ENCODE data around the gene AK1. TPM values are rescaled to one million over a fixed set of nuclear protein-coding genes. Genes with fewer than 3 reads are reported as not detected.
A peak's percentile ranks its signal among the peaks of the same experiment; 100 is the strongest.

AK1 gene
- total and polyA plus RNA-seq, 2 of the 13 experiments (the other 11 are each of a cell fraction or from before 2014, with no cell fraction given) = 19.1 to 32.8 TPM

DNA sequence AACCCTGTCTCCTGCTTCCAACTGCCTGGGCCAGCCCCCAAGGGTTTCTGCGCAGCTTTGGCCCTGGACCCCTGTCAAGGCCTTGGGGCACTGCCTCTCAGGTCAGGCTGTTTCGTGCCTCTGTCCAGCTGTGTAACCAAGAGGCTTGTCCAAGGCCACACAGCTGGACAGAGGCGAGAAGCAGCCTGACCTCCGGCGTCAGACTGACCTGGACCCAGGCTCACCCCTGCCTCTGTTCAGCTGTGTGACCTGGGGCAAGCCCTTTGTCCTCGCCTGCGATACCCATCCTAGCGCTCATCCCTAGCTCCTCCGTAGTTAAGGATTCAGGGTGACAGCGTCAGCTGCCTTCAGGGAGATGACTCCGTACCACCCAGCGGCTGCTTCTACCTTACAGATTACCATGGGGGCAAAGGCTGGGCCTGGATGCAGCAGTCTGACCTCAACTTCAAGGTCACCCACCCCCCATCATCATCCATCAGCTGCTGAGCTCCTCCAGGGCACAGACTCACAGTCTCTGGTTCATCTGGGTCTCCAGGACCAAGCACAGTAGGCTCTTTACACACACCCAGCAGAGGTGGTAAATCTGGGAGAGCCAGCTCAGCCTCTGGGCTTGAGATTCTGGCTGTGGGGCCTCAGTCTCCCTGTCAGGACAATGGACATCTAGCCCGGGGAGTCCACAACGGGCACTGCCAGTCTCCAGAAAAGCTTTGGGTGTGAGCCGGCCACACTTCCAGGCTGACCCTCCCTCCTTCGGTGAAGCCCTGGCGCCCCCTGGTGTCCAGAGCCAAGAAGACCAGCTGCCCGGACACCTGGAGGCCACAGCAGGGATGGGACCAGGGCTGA lies 7.9 kb downstream of the AK1 start (continued):
- TF ChIP-seq, protein P1, sequence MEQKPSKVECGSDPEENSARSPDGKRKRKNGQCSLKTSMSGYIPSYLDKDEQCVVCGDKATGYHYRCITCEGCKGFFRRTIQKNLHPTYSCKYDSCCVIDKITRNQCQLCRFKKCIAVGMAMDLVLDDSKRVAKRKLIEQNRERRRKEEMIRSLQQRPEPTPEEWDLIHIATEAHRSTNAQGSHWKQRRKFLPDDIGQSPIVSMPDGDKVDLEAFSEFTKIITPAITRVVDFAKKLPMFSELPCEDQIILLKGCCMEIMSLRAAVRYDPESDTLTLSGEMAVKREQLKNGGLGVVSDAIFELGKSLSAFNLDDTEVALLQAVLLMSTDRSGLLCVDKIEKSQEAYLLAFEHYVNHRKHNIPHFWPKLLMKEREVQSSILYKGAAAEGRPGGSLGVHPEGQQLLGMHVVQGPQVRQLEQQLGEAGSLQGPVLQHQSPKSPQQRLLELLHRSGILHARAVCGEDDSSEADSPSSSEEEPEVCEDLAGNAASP (CRISPR knock-in tag; IDR thresholded peaks at IDR 0.05; ENCODE audit: borderline replicate concordance) = no peak; the same call in 1 of the 2 replicates
- TF ChIP-seq KLF13 (CRISPR knock-in tag; IDR thresholded peaks at IDR 0.05) (no peak), ZNF558 (CRISPR knock-in tag; IDR thresholded peaks at IDR 0.05; ENCODE audit: borderline replicate concordance) (no peak), ZNF225 (CRISPR knock-in tag; IDR thresholded peaks at IDR 0.05) (no peak), ZKSCAN8 (CRISPR knock-in tag; IDR thresholded peaks at IDR 0.05; ENCODE audit: borderline replicate concordance) (no peak), ZNF782 (CRISPR knock-in tag; IDR thresholded peaks at IDR 0.05; ENCODE audit: borderline replicate concordance) (no peak), ZFP90 (CRISPR knock-in tag; IDR thresholded peaks at IDR 0.05; ENCODE audit: borderline replicate concordance) (no peak), ZNF567 (CRISPR knock-in tag; IDR thresholded peaks at IDR 0.05; ENCODE audit: borderline replicate concordance) (no peak), NFKBIZ (CRISPR knock-in tag; IDR thresholded peaks at IDR 0.05) (no peak), ZNF550 (CRISPR knock-in tag; IDR thresholded peaks at IDR 0.05; ENCODE audit: borderline replicate concordance) (no peak), CC2D1A (CRISPR knock-in tag; IDR thresholded peaks at IDR 0.05) (no peak), ZFAT (CRISPR knock-in tag; conservative IDR thresholded peaks at IDR 0.05) (no peak), ZBTB3 (CRISPR knock-in tag; IDR thresholded peaks at IDR 0.05; ENCODE audit: borderline replicate concordance, low read depth) (no peak), FOXO1 (CRISPR knock-in tag; IDR thresholded peaks at IDR 0.05) (no peak)
- TF ChIP-seq, protein P2, sequence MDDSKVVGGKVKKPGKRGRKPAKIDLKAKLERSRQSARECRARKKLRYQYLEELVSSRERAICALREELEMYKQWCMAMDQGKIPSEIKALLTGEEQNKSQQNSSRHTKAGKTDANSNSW (CRISPR knock-in tag; IDR thresholded peaks at IDR 0.05; ENCODE audit: borderline replicate concordance) = no peak
- TF ChIP-seq, protein P3, sequence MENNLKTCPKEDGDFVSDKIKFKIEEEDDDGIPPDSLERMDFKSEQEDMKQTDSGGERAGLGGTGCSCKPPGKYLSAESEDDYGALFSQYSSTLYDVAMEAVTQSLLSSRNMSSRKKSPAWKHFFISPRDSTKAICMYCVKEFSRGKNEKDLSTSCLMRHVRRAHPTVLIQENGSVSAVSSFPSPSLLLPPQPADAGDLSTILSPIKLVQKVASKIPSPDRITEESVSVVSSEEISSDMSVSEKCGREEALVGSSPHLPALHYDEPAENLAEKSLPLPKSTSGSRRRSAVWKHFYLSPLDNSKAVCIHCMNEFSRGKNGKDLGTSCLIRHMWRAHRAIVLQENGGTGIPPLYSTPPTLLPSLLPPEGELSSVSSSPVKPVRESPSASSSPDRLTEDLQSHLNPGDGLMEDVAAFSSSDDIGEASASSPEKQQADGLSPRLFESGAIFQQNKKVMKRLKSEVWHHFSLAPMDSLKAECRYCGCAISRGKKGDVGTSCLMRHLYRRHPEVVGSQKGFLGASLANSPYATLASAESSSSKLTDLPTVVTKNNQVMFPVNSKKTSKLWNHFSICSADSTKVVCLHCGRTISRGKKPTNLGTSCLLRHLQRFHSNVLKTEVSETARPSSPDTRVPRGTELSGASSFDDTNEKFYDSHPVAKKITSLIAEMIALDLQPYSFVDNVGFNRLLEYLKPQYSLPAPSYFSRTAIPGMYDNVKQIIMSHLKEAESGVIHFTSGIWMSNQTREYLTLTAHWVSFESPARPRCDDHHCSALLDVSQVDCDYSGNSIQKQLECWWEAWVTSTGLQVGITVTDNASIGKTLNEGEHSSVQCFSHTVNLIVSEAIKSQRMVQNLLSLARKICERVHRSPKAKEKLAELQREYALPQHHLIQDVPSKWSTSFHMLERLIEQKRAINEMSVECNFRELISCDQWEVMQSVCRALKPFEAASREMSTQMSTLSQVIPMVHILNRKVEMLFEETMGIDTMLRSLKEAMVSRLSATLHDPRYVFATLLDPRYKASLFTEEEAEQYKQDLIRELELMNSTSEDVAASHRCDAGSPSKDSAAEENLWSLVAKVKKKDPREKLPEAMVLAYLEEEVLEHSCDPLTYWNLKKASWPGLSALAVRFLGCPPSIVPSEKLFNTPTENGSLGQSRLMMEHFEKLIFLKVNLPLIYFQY (CRISPR knock-in tag; IDR thresholded peaks at IDR 0.05; ENCODE audit: borderline replicate concordance) = 0 out of 2 replicates have a peak, but pooled peaks have one; percentile 29
- TF ChIP-seq, protein P4, sequence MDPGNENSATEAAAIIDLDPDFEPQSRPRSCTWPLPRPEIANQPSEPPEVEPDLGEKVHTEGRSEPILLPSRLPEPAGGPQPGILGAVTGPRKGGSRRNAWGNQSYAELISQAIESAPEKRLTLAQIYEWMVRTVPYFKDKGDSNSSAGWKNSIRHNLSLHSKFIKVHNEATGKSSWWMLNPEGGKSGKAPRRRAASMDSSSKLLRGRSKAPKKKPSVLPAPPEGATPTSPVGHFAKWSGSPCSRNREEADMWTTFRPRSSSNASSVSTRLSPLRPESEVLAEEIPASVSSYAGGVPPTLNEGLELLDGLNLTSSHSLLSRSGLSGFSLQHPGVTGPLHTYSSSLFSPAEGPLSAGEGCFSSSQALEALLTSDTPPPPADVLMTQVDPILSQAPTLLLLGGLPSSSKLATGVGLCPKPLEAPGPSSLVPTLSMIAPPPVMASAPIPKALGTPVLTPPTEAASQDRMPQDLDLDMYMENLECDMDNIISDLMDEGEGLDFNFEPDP (CRISPR knock-in tag; conservative IDR thresholded peaks at IDR 0.05) = no peak
- TF ChIP-seq, protein P5, sequence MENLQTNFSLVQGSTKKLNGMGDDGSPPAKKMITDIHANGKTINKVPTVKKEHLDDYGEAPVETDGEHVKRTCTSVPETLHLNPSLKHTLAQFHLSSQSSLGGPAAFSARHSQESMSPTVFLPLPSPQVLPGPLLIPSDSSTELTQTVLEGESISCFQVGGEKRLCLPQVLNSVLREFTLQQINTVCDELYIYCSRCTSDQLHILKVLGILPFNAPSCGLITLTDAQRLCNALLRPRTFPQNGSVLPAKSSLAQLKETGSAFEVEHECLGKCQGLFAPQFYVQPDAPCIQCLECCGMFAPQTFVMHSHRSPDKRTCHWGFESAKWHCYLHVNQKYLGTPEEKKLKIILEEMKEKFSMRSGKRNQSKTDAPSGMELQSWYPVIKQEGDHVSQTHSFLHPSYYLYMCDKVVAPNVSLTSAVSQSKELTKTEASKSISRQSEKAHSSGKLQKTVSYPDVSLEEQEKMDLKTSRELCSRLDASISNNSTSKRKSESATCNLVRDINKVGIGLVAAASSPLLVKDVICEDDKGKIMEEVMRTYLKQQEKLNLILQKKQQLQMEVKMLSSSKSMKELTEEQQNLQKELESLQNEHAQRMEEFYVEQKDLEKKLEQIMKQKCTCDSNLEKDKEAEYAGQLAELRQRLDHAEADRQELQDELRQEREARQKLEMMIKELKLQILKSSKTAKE (CRISPR knock-in tag; IDR thresholded peaks at IDR 0.05; ENCODE audit: borderline replicate concordance) = peak; percentile 22; the same call in 1 of the 2 replicates
- TF ChIP-seq, protein P6, sequence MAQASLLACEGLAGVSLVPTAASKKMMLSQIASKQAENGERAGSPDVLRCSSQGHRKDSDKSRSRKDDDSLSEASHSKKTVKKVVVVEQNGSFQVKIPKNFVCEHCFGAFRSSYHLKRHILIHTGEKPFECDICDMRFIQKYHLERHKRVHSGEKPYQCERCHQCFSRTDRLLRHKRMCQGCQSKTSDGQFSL (CRISPR knock-in tag; IDR thresholded peaks at IDR 0.05) = no peak

Data from HepG2 (cell line).